GM18526 (cell line): ENCODE results near the gene CHI3L2.
A peak's percentile ranks its signal among the peaks of the same experiment; 100 is the strongest.

Experiments
- POLR2A ChIP-seq: IDR thresholded peaks from 3 replicates; pipeline ENCODE4 v1.6.1; 2011; ENCODE audit not compliant: insufficient read length; ENCODE audit errors: extremely low read depth

The CHI3L2 gene

GRCh38 chr1:111212634-111213335, 14.7 kb upstream of the CHI3L2 start:
- TF ChIP-seq POLR2A: no peak

- TF ChIP-seq POLR2A: no peak
These were observed 14.1 kb upstream of the CHI3L2 start for GRCh38 chr1:111213412-111213811.

- TF ChIP-seq POLR2A: peak; percentile 55
These were observed 13.3 kb upstream of the CHI3L2 start for GRCh38 chr1:111214074-111214801.

- TF ChIP-seq POLR2A: peak; percentile 23
These were observed 12.6 kb upstream of the CHI3L2 start for GRCh38 chr1:111214884-111215283.

GRCh38 chr1:111216751-111217150, 10.8 kb upstream of the CHI3L2 start:
- TF ChIP-seq POLR2A: no peak

- no peak for TF ChIP-seq POLR2A
These were observed 10.2 kb upstream of the CHI3L2 start for GRCh38 chr1:111217183-111217910.

- no peak for TF ChIP-seq POLR2A
These were observed 8.6 kb upstream of the CHI3L2 start for GRCh38 chr1:111218701-111219556.

GRCh38 chr1:111219557-111220286, 7.8 kb upstream of the CHI3L2 start:
- TF ChIP-seq POLR2A: peak; percentile 60

- TF ChIP-seq POLR2A: no peak
These were observed 7.1 kb upstream of the CHI3L2 start for GRCh38 chr1:111220302-111220890.

- TF ChIP-seq POLR2A: no peak
These were observed 6.3 kb upstream of the CHI3L2 start for GRCh38 chr1:111221276-111221632.

GRCh38 chr1:111221633-111222291, 5.8 kb upstream of the CHI3L2 start:
- TF ChIP-seq POLR2A: no peak

GRCh38 chr1:111222308-111223125, 5.0 kb upstream of the CHI3L2 start:
- TF ChIP-seq POLR2A: peak; percentile 5
